ENCODE measurements around the gene SFT2D3. TPM values are rescaled to one million over a fixed set of nuclear protein-coding genes. Genes with fewer than 3 reads are reported as not detected.

Gene SFT2D3
- total and polyA plus RNA-seq, 8 donors, result 0.56 to 6.8 (median 2.8) TPM; not detected in 4

- intact Hi-C loops (cut with DNase I), result no loop called here
- Histone ChIP-seq H3K9me3 (no peaks in the 10 kb centered on the region), H3K4me1 (peaks cover 21 to 42% of the 10 kb centered on the region in 2 donors), H3K27me3 (no peaks in the 10 kb centered on the region), H3K4me3 (no peak overlapping the region), H3K27ac (peak overlapping the region; percentile 33 to 37), H3K36me3 (peaks cover 0 to 54% of the 10 kb centered on the region in 2 donors)
- ATAC-seq (no peak), DNase-seq (peak in 2 of 4 donors; percentile 79 to 84)
- TF ChIP-seq, protein P1, sequence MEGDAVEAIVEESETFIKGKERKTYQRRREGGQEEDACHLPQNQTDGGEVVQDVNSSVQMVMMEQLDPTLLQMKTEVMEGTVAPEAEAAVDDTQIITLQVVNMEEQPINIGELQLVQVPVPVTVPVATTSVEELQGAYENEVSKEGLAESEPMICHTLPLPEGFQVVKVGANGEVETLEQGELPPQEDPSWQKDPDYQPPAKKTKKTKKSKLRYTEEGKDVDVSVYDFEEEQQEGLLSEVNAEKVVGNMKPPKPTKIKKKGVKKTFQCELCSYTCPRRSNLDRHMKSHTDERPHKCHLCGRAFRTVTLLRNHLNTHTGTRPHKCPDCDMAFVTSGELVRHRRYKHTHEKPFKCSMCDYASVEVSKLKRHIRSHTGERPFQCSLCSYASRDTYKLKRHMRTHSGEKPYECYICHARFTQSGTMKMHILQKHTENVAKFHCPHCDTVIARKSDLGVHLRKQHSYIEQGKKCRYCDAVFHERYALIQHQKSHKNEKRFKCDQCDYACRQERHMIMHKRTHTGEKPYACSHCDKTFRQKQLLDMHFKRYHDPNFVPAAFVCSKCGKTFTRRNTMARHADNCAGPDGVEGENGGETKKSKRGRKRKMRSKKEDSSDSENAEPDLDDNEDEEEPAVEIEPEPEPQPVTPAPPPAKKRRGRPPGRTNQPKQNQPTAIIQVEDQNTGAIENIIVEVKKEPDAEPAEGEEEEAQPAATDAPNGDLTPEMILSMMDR (IDR thresholded peaks at IDR 0.05), result no peak
Observed at GRCh38 chr2:127705391-127706065, 4.2 kb downstream of the SFT2D3 start.

DNA sequence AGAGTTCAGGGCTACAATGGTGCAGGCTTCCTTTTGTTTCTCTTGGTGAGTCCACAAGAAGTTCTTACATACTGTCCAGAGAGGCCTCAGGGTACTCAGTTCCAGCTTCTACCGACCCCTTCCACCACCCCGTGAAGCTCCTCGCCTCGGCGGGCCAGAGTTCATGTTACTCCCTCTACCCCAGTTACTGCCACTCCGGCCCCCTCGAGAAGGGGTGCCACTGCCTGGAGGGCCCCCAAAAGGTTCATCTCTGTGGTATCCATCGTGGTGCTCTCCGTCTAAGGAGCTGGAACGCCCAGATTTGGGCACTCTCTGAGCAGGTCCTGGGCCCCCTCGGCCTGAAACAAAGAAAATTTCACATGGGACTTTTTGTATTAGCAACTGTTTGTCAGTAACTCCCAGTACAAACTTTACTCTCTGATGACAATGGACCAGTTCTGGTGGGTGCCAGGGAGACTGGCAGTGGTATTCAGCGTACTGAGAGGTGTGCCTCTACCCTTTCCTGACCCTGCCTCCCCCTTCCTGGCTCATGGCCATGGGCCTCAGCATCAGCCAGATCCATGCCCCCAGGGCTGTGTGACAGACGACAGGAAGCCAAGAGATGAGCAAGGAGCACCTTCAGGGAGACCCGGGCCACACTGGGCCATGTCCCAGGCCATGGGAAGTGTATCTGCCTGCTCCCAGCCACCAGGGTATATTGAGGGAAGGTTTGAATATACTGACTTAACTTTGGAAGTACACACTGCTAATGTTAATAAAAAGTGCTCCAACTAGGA lies 5.1 kb downstream of the SFT2D3 start:
- DNase-seq, result no peak
- no peaks in the 10 kb centered on the region for H3K27me3 ChIP-seq

GRCh38 chr2:127707890-127708648 lies 6.8 kb downstream of the SFT2D3 start:
- peak; percentile 41 for ATAC-seq
- Histone ChIP-seq H3K4me1 (peaks cover 13 to 28% of the 10 kb centered on the region in 2 donors), H3K36me3 (peaks cover 0 to 64% of the 10 kb centered on the region in 2 donors), H3K9me3 (no peaks in the 10 kb centered on the region), H3K4me3 (no peak overlapping the region), H3K27ac (no peak overlapping the region), H3K27me3 (no peaks in the 10 kb centered on the region)
- TF ChIP-seq, protein P1 (IDR thresholded peaks at IDR 0.05), result no peak
- peak in 1 of 4 donors; percentile 85 for DNase-seq
- intact Hi-C loops (cut with DNase I), result no loop called here

More for the DNA sequence above, 5.1 kb downstream of the SFT2D3 start:
- H3K27ac ChIP-seq, result peak overlapping the region; percentile 8 to 37
- ATAC-seq, result no peak
- no peak overlapping the region for H3K4me3 ChIP-seq
- TF ChIP-seq, protein P1 (IDR thresholded peaks at IDR 0.05), result no peak
- no peaks in the 10 kb centered on the region for H3K9me3 ChIP-seq
- intact Hi-C loops (cut with DNase I), result no loop called here
- H3K36me3 ChIP-seq, result peaks cover 0 to 59% of the 10 kb centered on the region in 2 donors
- peaks cover 21 to 37% of the 10 kb centered on the region in 2 donors for H3K4me1 ChIP-seq

- TF ChIP-seq, protein P1 (IDR thresholded peaks at IDR 0.05), result no peak
- H3K27me3 ChIP-seq, result no peaks in the 10 kb centered on the region
- intact Hi-C loops (cut with DNase I), result no loop called here
- DNase-seq (no peak), ATAC-seq (no peak)
- H3K36me3 ChIP-seq, result peaks cover 0 to 70% of the 10 kb centered on the region in 2 donors
- peaks cover 6 to 15% of the 10 kb centered on the region in 2 donors for H3K4me1 ChIP-seq
- no peak overlapping the region for H3K27ac ChIP-seq
- no peak overlapping the region for H3K4me3 ChIP-seq
- H3K9me3 ChIP-seq, result no peaks in the 10 kb centered on the region
Observed at GRCh38 chr2:127709336-127709735, 8.0 kb downstream of the SFT2D3 start.

Measured in left lung (tissue), 10 donors.